Mesenchymal stem cell (in vitro differentiated cells and primary cell): ENCODE data around the gene RAB6B.

Source experiments
- DNase-seq: peaks from one replicate; pipeline ENCODE4 v3.0.0-alpha.2; 2013
- H2AFZ ChIP-seq: one replicate; pipeline ENCODE4 v1.6.1; 2013; ENCODE audit warnings: low read depth, mild to moderate bottlenecking, control low read depth, inconsistent platforms, low read length, moderate library complexity
- H2AK5ac ChIP-seq: 2 replicates; pipeline ENCODE4 v1.6.1; 2013; ENCODE audit warnings: low read length, moderate library complexity, mild to moderate bottlenecking, inconsistent platforms; ENCODE audit not compliant: severe bottlenecking
- H2BK120ac ChIP-seq: one replicate; pipeline ENCODE4 v1.6.1; 2013; ENCODE audit warnings: low read depth, mild to moderate bottlenecking, inconsistent platforms, low read length, moderate library complexity
- H2BK12ac ChIP-seq, 2 experiments: one replicate each; pipeline ENCODE4 v1.6.1; 2013; ENCODE audit warnings: inconsistent platforms in 2 of 2, low read length in 2 of 2, mild to moderate bottlenecking in 2 of 2, moderate library complexity in 2 of 2, control low read depth in 1 of 2
- H2BK15ac ChIP-seq: one replicate; pipeline ENCODE4 v1.6.1; 2013; ENCODE audit warnings: mild to moderate bottlenecking, low read depth, inconsistent platforms; ENCODE audit not compliant: poor library complexity, severe bottlenecking
- H2BK5ac ChIP-seq: 2 replicates; pipeline ENCODE4 v1.6.1; 2013; ENCODE audit warnings: low read depth, mild to moderate bottlenecking, low read length, control low read depth, inconsistent platforms; ENCODE audit not compliant: poor library complexity, severe bottlenecking
- H3K14ac ChIP-seq, 2 experiments: one replicate each; pipeline ENCODE4 v1.6.1; 2013; ENCODE audit warnings: inconsistent platforms in 2 of 2, low read length in 2 of 2, control low read depth in 1 of 2, mild to moderate bottlenecking in 1 of 2, moderate library complexity in 1 of 2
- H3K18ac ChIP-seq, 2 experiments: one replicate each; pipeline ENCODE4 v1.6.1; 2013; ENCODE audit warnings: inconsistent platforms in 2 of 2, low read length in 2 of 2, control low read depth in 1 of 2, low read depth in 1 of 2, mild to moderate bottlenecking in 1 of 2
- H3K23ac ChIP-seq, 2 experiments: one replicate each; pipeline ENCODE4 v1.6.1; 2013; ENCODE audit warnings: inconsistent platforms in 2 of 2, low read length in 2 of 2, mild to moderate bottlenecking in 2 of 2, moderate library complexity in 2 of 2, control low read depth in 1 of 2
- H3K27ac ChIP-seq: 2 replicates; pipeline ENCODE4 v1.5.1; 2013; ENCODE audit warnings: mild to moderate bottlenecking, moderate library complexity, low read length, control low read depth, inconsistent platforms; ENCODE audit not compliant: poor library complexity, severe bottlenecking
- H3K27me3 ChIP-seq, 2 experiments: 2 replicates each; pipeline versions ENCODE4 v1.6.1 to v1.7.0; 2013; ENCODE audit warnings: low read length in 2 of 2, mild to moderate bottlenecking in 2 of 2, moderate library complexity in 2 of 2, control low read depth in 1 of 2, inconsistent platforms in 1 of 2; ENCODE audit not compliant: control insufficient read depth in 1 of 2, insufficient read depth in 1 of 2
- H3K36me3 ChIP-seq, 2 experiments: 2 replicates each; pipeline versions ENCODE4 v1.6.1 to v1.7.0; 2013; ENCODE audit warnings: low read length in 2 of 2, control low read depth in 1 of 2, inconsistent platforms in 1 of 2, low read depth in 1 of 2, mild to moderate bottlenecking in 1 of 2; ENCODE audit not compliant: insufficient read depth in 2 of 2, control insufficient read depth in 1 of 2
- H3K4ac ChIP-seq, 2 experiments: one replicate each; pipeline ENCODE4 v1.6.1; 2013; ENCODE audit warnings: inconsistent platforms in 2 of 2, low read length in 2 of 2, mild to moderate bottlenecking in 2 of 2, moderate library complexity in 2 of 2, control low read depth in 1 of 2, low read depth in 1 of 2
- H3K4me1 ChIP-seq: 2 replicates; pipeline ENCODE4 v1.6.1; 2013; ENCODE audit warnings: low read depth, low read length, control low read depth; ENCODE audit not compliant: control insufficient read depth, insufficient read depth
- H3K4me2 ChIP-seq: 2 replicates; pipeline ENCODE4 v1.6.1; 2013; ENCODE audit warnings: low read length, mild to moderate bottlenecking, inconsistent platforms; ENCODE audit not compliant: poor library complexity, severe bottlenecking
- H3K4me3 ChIP-seq, 2 experiments: 2 replicates each; pipeline versions ENCODE4 v1.5.1 to v1.7.0; 2013; ENCODE audit warnings: low read length in 2 of 2, mild to moderate bottlenecking in 2 of 2, control low read depth in 1 of 2, low read depth in 1 of 2; ENCODE audit not compliant: insufficient read depth in 1 of 2
- H3K79me1 ChIP-seq: replicated peaks from 2 replicates; pipeline ENCODE4 v1.6.1; 2013; ENCODE audit warnings: mild to moderate bottlenecking, control low read depth, low read length, inconsistent platforms; ENCODE audit not compliant: poor library complexity, severe bottlenecking
- H3K9ac ChIP-seq: 2 replicates; pipeline ENCODE4 v1.7.0; 2013; ENCODE audit warnings: mild to moderate bottlenecking, low read length, moderate library complexity
- H3K9me3 ChIP-seq: 2 replicates; pipeline ENCODE4 v1.7.0; 2013; ENCODE audit warnings: mild to moderate bottlenecking, low read length; ENCODE audit not compliant: control insufficient read depth
- H4K8ac ChIP-seq: one replicate; pipeline ENCODE4 v1.6.1; 2013; ENCODE audit warnings: inconsistent platforms, mild to moderate bottlenecking, low read length, moderate library complexity
- H4K91ac ChIP-seq: one replicate; pipeline ENCODE4 v1.6.1; 2013; ENCODE audit warnings: mild to moderate bottlenecking, low read length, inconsistent platforms
- WGBS: methylation state at CpG from one replicate; pipeline ENCODE4 v1.1.7; 2013; ENCODE audit warnings: mixed read lengths; 5-methylcytosine and 5-hydroxymethylcytosine counted together

RAB6B gene

DNA sequence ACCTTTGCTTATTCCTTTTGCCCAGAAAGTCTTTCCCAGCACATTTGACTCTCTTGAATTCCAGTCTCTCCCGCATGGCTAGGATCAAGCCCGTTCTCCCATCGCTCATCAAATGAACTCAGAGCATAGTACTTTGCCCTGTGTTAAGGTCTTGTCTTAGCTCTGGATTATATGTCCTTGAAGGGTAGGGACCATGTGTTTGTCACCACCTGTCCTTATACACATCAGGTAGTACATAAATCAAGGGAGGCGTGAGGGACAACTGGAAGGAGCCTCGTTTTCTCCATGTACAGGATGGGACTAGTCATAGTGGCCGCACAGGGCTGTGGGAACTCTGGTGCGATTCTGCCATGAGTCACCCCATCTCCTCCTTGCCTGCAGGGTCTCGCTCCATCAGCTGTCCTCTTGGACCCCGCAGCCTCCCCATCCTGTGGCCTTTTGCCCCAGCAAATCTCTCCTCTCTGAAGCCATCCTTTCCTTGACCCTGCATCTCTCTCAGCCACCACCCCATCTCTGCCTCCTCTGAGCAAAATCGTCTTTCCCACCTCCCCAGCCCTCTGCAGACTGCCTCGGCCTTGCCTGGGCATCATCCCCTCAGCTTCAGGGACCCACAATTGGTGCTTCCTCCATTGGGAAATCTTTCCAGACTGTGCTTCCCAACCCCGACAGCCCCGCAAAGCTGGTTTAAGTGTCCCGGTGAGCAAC, 33.4 kb upstream of the RAB6B start:
- no peak overlapping the region for H3K27ac ChIP-seq
- H2BK5ac ChIP-seq: no peak overlapping the region
- H3K27me3 ChIP-seq: peaks cover 19 to 26% of the 10 kb centered on the region in 2 experiments
- H3K36me3 ChIP-seq: no peaks in the 10 kb centered on the region
- H4K8ac ChIP-seq: no peak overlapping the region
- H2BK15ac ChIP-seq: no peak overlapping the region
- H4K91ac ChIP-seq: no peak overlapping the region
- H3K79me1 ChIP-seq: no peaks in the 10 kb centered on the region
- no peak overlapping the region for H2AK5ac ChIP-seq
- H3K4me3 ChIP-seq: no peak overlapping the region
- no peak overlapping the region for H2AFZ ChIP-seq
- no peak overlapping the region for H2BK120ac ChIP-seq
- H3K4ac ChIP-seq: no peak overlapping the region
- no peak overlapping the region for H2BK12ac ChIP-seq
- H3K23ac ChIP-seq: no peak overlapping the region
- no peak overlapping the region for H3K18ac ChIP-seq
- no peak overlapping the region for H3K14ac ChIP-seq
- WGBS: 87% methylated on average over 14 of the region's 14 CpGs
- no peak overlapping the region for H3K9ac ChIP-seq
- H3K4me1 ChIP-seq: peaks cover 8% of the 10 kb centered on the region
- no peak overlapping the region for H3K4me2 ChIP-seq
- no peaks in the 10 kb centered on the region for H3K9me3 ChIP-seq
- DNase-seq: no peak

DNA sequence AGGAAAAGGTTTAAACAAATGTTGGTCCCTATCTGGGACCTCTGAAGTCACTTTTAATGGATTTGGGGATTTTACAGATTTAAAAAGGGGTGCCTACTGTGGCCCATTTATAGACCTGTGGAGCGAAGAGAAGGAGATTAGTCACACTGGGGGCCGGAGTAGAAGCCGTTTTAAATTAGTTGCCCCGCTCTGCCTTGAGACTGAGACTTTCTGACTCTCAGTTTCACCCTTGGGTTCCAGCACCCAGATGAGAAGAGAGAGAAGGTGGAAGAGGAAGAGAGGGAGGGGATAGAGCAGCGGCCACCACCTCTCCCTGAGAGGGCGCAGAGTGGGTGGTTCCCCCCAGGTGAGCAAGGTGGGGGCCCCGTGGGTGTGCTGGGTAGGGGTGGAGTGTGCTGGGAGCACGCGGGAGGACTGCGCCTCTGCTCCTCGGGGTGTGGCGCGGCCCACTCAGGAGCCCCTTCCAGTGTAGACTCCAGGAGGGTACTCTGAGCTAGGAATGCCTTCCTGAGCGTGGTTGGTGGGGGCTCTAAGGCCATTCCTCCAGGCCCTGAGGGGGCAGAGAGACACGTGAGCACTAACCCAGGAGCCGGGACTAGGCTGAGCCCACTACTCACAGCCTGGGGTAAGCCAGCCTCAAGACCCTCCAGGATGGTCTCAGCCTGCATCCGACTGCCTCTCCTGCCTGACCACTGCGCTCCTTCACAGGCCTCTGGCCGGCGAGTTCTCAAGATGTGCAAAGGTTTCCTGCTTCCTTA, 32.6 kb upstream of the RAB6B start:
- no peak overlapping the region for H3K18ac ChIP-seq
- WGBS: 94% methylated on average over 20 of the region's 20 CpGs
- H3K4me3 ChIP-seq: peak overlapping the region; percentile 5 to 77
- H4K91ac ChIP-seq: no peak overlapping the region
- no peak overlapping the region for H2BK12ac ChIP-seq
- no peak overlapping the region for H4K8ac ChIP-seq
- H2BK15ac ChIP-seq: no peak overlapping the region
- no peak overlapping the region for H2AFZ ChIP-seq
- H3K14ac ChIP-seq: no peak overlapping the region
- H3K27me3 ChIP-seq: peaks cover 19 to 26% of the 10 kb centered on the region in 2 experiments
- H3K79me1 ChIP-seq: no peaks in the 10 kb centered on the region
- peak overlapping the region; percentile 72 for H3K9ac ChIP-seq
- H3K23ac ChIP-seq: no peak overlapping the region
- no peak for DNase-seq
- H2BK120ac ChIP-seq: no peak overlapping the region
- no peak overlapping the region for H3K4ac ChIP-seq
- no peaks in the 10 kb centered on the region for H3K9me3 ChIP-seq
- no peaks in the 10 kb centered on the region for H3K36me3 ChIP-seq
- no peak overlapping the region for H3K4me2 ChIP-seq
- no peak overlapping the region for H2AK5ac ChIP-seq
- H2BK5ac ChIP-seq: no peak overlapping the region
- H3K27ac ChIP-seq: no peak overlapping the region
- peaks cover 8% of the 10 kb centered on the region for H3K4me1 ChIP-seq

DNA sequence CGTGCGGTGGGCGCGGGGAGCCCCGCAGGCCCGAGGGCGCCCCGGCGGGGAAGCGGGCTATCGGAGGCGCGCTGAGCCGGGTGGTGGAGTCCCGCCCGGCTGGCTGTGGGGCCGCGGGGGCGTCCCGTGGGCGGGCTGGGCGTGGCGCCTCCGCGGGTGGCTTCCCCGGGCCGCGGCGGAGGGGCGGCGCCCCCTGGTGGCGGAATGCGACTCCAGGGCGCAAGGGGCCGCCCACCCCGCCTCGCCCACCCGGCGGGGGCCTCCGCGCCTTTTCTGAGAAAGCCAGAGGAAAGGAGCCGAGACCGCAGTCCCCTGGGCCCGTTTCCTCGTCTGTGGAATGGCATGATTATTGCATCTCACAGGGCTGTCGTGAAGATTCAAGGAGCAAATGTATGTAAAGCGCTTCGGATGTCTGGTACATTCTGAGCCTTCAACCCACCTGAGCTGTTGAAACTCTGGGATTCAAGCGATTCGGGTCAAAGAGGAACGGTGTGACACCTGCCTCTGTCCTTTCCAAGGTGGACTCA, 31.9 kb upstream of the RAB6B start:
- no peak overlapping the region for H2AK5ac ChIP-seq
- peak overlapping the region; percentile 75 for H3K9ac ChIP-seq
- no peak overlapping the region for H3K27ac ChIP-seq
- peak; percentile 42 for DNase-seq
- H3K4ac ChIP-seq: no peak overlapping the region
- peaks cover 8% of the 10 kb centered on the region for H3K4me1 ChIP-seq
- no peak overlapping the region for H2BK12ac ChIP-seq
- no peaks in the 10 kb centered on the region for H3K36me3 ChIP-seq
- no peak overlapping the region for H4K91ac ChIP-seq
- H2BK120ac ChIP-seq: no peak overlapping the region
- H2BK15ac ChIP-seq: no peak overlapping the region
- no peak overlapping the region for H3K23ac ChIP-seq
- peak overlapping the region in 1 of 2 experiments; percentile 50 for H3K18ac ChIP-seq
- H3K4me3 ChIP-seq: peak overlapping the region; percentile 59 to 77
- H2AFZ ChIP-seq: peak overlapping the region; percentile 78
- 8% methylated on average over 47 of the region's 51 CpGs for WGBS
- no peak overlapping the region for H4K8ac ChIP-seq
- H3K14ac ChIP-seq: no peak overlapping the region
- peak overlapping the region; percentile 89 for H3K4me2 ChIP-seq
- H3K9me3 ChIP-seq: no peaks in the 10 kb centered on the region
- no peaks in the 10 kb centered on the region for H3K79me1 ChIP-seq
- H2BK5ac ChIP-seq: no peak overlapping the region
- peaks cover 19 to 26% of the 10 kb centered on the region in 2 experiments for H3K27me3 ChIP-seq
